ENCODE data around the gene KANK2.
A peak's percentile ranks its signal among the peaks of the same experiment; 100 is the strongest.
"Not testable (repeated sequence)": the region's sequence is repeated elsewhere in the genome, so short reads cannot be mapped to it uniquely, and the experiment has no call there.

The KANK2 gene

GRCh38 chr19:11169896-11170678 lies 27.3 kb downstream of the KANK2 start:
- DNase-seq = no peak

GRCh38 chr19:11168568-11168967 lies 28.8 kb downstream of the KANK2 start:
- DNase-seq = no peak

DNA sequence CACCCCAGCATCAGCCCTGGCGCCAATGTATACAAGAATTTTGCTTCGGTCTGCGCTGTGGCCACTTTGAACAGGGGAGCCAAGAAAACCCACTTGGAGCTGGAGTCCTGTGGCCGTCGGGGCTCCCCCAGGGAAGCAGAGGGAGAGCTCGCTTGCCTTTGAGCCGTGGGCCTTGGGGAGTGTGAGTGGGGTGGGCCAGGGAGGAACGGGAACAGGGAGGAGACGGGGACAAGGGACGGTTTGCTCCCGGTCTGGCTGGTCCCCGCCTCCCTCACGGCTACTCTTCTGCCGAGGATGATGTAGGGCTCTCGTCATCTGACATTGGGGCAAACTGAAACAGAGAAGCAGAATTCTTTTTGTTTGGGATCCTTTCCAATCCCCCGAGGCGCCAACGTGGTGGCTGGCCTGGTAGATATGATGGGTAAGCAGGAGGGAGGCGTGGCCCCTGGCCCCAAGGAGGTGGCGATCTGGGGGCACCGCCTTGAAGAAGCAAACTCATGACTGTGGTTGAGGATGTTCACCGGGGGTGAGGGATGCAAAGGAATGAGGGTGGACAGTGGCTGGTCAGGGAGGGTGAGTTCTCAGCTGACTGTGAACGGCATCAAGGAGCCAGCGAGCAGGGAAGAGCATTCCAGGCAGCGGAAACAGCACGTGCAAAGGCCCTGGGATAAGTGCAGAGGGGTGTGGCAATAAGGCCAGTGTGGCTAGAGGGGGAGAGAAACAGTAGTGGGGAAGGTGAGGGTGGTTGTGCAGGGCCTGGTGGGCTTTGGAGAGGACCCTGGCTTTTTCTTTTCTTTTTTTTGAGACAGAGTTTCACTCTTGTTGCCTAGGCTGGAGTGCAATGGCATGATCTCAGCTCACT lies 30.8 kb downstream of the KANK2 start:
- no peak for DNase-seq

- no peak for DNase-seq
Measured at GRCh38 chr19:11165486-11166030, 31.8 kb downstream of the KANK2 start.

DNA sequence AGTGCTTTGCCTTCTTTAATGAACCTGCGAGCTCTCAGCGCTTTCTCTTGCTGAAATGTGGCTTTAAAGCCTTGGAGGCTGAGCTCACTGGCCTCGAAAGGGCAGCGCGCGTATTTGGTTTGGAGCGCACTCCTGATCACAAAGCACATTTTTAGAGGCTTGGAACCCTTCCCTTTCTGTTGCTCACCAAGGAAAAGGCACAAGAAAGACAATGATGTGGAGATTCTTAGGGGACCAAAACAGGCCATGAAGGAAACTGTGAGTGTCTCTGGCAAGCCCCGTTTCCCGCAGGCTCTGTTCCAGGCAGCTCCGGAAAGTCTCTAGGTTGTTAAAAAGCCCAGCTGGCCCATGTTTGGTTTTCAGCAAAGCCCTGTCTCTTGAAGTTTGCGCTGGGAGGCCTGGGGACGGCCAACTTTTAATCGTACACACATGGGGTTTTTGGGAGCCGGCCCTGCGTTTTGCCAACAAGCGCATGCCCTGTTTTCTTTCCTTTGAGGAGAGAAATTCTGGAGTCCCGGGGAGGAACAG lies 32.4 kb downstream of the KANK2 start:
- no peak for DNase-seq

DNA sequence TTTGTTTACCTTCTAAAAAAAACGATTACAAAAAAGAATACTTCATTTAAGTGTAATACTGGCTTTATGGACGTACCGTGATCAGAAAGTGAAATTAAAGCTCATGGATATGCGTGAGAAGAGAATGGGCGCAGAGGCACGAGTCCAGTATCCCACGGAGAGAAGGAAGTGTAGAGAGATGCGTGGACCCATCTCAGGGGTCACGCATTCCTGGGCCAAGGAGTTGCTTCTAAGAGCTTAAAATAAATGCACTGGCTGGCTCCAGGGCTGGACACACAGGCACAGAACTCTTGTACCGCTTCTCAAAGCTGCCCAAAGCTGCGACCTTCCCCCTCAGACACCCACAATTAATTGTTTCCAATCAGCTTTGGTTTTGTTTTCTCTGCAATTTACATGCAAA lies 33.0 kb downstream of the KANK2 start:
- DNase-seq = no peak

GRCh38 chr19:11160440-11160768 lies 36.9 kb downstream of the KANK2 start:
- DNase-seq = not testable (repeated sequence)

- no peak for DNase-seq
Measured at GRCh38 chr19:11159598-11160439, 37.5 kb downstream of the KANK2 start.

- peak; percentile 62 to 80 (median 78) for DNase-seq
Measured at GRCh38 chr19:11155373-11156120, 41.8 kb downstream of the KANK2 start, which contains the start of gene SPC24. Gene SPC24, minus strand, starts transcription at chr19:11155782. Its CDS starts 6 bp downstream, at chr19:11155776.

DNA sequence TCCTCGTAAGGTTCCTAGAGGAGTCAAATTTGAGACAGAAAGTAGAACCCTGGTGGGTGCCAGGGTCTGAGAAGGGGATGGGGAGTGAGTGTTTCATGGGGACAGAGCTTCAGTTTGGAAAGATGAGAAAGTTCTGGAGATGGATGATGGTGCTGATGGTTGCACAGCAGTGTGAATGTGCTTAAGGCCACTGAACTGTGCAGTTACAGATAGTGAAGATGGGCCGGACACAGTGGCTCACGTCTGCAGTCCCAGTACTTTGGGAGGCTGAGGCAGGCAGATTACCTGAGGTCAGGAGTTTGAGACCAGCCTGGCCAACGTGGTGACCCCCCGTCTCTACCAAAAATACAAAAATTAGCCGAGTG lies 42.7 kb downstream of the KANK2 start:
- DNase-seq = no peak

- DNase-seq = no peak
Measured at GRCh38 chr19:11152318-11153062, 44.9 kb downstream of the KANK2 start.

DNA sequence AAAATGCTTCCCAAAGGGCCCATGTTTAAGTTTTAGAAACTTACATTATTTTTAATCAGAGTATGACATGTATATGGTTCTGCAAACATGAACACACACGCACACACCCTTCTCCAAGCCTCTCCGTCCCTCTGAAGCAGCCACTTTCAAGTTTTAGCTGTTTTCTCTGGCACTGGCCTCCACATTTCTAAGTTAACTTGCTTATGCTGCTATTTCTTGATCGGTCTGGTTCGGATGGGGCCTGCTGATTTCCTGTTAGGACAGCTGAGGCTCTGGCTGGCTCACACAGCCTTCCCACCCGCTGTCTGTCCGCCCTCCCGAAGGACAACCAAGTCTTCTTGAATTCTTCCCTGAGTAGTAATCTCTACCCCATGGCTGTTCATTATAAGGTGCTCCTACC lies 46.2 kb downstream of the KANK2 start:
- DNase-seq = no peak

DNA sequence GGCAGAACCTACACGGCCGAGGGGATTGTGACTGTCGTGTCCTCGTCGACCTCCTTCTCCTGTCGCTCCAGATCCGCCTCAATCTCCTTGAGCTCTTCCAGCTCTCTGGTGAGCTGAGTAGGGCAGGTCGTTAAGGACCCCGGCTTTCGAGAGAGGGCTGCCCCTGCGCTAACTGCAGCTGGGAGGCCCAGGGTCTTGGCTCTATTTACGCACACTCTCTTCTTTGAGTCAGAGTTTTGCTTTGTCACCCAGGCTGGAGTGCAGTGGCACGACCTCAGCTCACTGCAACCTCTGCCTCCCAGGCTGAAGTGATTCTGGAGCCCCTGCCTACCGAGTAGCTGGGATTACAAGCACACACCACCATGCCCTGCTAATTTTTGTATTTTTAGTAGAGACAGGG lies 49.3 kb downstream of the KANK2 start:
- DNase-seq = no peak

GRCh38 chr19:11145536-11145924 lies 51.8 kb downstream of the KANK2 start:
- no peak for DNase-seq

- no peak for DNase-seq
Measured at GRCh38 chr19:11142528-11143171, 54.7 kb downstream of the KANK2 start.

- no peak for DNase-seq
Measured at GRCh38 chr19:11141937-11142527, 55.3 kb downstream of the KANK2 start.

GRCh38 chr19:11140896-11141295 lies 56.4 kb downstream of the KANK2 start:
- no peak for DNase-seq

GRCh38 chr19:11140023-11140538 lies 57.3 kb downstream of the KANK2 start:
- DNase-seq = not testable (repeated sequence)

GRCh38 chr19:11138601-11139300 lies 58.6 kb downstream of the KANK2 start:
- DNase-seq = no peak
